Lung microvascular endothelial cell (primary cell): ENCODE measurements around the gene LRRC8D. TPM values are rescaled to one million over a fixed set of nuclear protein-coding genes. Genes with fewer than 3 reads are reported as not detected.
A peak's percentile ranks its signal among the peaks of the same experiment; 100 is the strongest.

Experiments
- DNase-seq, 2 donors: peaks; one replicate each; pipeline versions ENCODE4 v3.0.0 to v3.0.0-alpha.2; 2010; ENCODE audit warnings: low read depth in 2 of 2
- total RNA-seq: library from RNA; depleted of rRNA; stranded (reverse); fragments of >200 nt; gene quantifications from 2 replicates; pipeline ENCODE4 v1.2.1, GENCODE V29; 2014

The LRRC8D gene
- total RNA-seq, 1 donor from 2014 or later: 7.3 TPM

- DNase-seq: peak in 1 of 2 donors; percentile 85
Observed at GRCh38 chr1:89894210-89895201, 73.7 kb downstream of the LRRC8D start.

DNA sequence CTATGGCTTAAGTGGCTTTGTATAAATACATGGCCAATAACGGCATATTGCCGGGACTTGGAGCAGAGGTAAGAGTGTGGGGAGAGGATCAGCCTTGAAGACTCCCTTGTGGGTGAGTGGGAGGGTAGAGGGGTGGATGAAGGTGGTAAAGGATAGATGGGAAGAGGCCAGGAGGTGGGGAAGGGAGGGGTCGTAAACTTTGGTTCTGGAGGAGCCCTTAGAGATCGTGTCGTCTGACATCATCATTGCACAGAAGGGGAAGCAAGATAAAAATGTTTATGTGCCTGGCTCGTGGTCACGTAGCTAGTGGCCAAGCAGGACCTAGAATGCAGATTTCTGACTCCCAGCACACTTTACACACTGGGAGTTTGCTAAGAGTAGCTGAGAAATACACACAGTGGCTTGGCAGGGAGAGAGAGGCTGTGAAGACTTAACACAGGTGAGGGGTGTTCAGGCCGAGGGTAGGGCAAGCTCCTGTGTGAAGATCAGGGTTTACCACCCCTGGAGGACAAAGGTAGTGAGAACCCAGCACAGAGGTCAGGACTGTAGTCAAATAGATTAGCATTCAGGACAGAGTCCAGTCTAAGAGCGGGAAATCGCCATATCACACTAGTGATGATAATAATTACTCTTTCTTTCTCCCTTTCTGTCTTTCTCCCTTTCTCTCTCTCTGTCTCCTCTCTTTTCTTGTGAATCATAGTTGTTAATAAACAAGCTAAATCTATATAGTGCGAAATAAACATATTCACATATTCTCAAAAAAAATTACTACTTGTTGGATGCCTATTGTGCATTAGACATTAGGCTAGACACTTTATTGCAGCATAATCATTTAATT, 75.5 kb downstream of the LRRC8D start:
- no peak for DNase-seq

- DNase-seq: no peak
Observed at GRCh38 chr1:89897347-89898133, 76.7 kb downstream of the LRRC8D start.

- DNase-seq: peak in 1 of 2 donors; percentile 72
Observed at GRCh38 chr1:89898150-89898549, 77.3 kb downstream of the LRRC8D start.

GRCh38 chr1:89898695-89899470, 78.1 kb downstream of the LRRC8D start:
- peak in 1 of 2 donors; percentile 47 for DNase-seq

GRCh38 chr1:89900323-89900722, 79.5 kb downstream of the LRRC8D start:
- DNase-seq: no peak

- DNase-seq: no peak
Observed at GRCh38 chr1:89900791-89901708, 80.2 kb downstream of the LRRC8D start.

DNA sequence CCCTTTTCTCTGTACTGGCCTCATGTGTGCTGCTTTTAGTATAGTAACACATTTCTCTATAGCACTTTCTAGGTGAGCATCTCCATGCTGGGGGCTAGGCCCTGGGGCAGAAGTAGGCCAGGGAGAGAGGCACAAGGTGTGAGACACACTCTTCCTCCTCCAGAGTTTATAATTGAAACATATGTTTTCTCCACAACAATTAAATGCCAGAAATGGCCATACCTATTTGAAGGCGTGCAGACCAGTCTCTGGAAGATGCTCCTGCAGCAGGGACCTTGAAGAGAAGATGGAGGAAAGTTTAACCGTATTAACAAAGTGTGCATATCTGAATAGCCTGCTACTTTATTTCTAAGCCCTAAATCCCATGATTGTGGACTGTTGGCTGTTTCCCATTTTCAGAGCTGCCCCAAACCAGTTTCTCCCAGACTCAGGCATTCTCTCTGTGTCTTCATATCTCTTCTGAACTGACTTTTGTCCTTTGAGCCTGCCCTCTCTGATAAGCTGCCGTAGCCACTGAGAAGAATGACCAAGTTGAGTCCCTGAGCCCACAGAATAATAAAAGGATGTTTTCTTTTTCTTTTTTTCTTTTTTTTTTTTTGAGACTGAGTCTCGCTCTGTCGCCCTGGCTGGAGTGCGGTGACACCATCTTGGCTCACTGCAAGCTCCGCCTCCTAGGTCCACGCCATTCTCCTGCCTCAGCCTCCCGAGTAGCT, 81.3 kb downstream of the LRRC8D start:
- no peak for DNase-seq

DNA sequence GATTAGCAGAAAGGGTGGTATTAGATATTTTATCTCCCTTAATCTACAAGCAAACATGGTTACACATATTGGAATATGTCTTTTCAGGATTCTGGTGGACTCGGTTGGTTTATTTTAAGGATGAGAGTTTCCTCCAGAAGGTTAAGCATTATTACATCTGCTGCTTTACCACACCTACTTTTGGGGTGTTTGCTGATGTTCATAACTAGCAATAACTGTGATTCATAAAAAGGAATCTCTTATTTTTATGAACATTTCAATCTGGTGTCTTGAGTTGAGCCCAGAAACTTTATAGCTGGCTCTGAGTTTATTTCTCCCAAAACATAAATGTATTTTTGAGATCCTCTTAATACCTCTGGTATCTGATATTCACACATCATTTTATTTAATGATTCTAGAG, 82.7 kb downstream of the LRRC8D start:
- no peak for DNase-seq

DNA sequence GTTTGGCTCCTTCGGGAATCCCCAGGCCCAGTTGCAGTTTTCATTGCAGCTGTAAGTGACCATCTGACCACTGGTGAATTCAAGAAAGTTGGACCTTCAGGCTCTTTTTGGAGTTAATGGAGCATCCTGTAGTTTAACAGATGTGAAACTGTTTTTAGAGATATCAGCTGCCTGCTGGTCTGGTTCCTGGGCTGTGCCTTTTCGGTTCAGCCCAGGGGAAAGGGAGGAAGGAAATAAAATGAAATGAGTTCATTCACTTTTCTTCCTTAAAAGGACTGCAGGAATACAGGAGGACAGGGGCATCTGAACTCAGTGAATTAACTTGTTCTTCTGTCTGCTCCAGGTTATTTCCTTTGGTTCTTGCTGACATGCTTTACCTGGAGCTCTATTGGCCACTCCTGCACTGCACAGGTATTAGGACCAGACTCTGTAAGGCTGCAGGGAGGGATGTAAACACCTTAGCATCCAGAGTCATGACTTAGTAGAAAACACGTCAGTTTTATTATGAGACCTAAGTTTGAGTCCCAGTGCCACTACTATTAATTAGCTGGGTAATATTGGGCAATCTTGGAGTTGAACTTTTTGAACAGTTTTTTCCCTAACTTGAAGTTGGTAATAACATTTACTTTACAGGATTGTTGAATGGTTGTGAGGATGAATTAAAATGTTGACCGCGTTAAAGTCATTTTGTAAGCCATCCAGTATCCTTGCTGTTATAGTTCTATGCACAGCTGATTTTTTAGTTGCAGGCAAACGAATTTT, 83.6 kb downstream of the LRRC8D start:
- peak; percentile 64 for DNase-seq

DNA sequence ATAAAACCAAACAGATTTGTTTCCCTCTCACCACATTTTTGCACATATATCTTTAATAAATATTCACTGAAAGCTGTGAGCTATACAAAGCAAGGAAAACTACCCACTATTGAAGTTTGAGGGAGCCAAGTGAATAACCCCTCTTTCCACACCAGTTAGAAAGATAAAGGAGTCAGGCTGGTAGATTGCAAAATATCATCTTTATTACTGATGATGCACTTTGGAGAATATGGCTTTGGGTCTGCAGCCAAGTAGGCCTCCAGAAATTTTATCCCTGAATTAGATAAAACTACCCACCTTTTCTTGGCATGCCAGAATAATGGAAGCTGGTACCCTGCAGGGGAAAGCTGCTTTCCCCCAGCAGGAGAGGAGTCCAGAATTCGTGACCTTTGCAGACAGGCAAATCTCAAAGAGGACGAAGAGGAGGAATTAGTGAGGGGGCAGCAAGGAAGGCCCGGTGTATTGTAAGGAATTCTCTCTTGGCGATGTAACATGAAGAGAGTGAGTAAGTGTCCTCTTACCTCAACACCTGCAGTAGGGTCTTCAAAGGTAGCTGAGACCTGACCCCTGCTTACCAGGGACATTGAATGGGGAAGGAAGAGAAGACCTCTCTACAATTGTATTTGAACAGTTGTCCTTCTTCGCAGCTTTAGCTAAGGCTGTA, 84.7 kb downstream of the LRRC8D start:
- no peak for DNase-seq

GRCh38 chr1:89906088-89906487, 85.3 kb downstream of the LRRC8D start:
- no peak for DNase-seq

- peak; percentile 13 to 80 for DNase-seq
Observed at GRCh38 chr1:89907727-89908212, 86.9 kb downstream of the LRRC8D start.

- DNase-seq: no peak
Observed at GRCh38 chr1:89908273-89908671, 87.4 kb downstream of the LRRC8D start.

GRCh38 chr1:89908672-89909436, 88.0 kb downstream of the LRRC8D start:
- DNase-seq: peak; percentile 44 to 85

- no peak for DNase-seq
Observed at GRCh38 chr1:89910268-89910667, 89.4 kb downstream of the LRRC8D start.

- peak in 1 of 2 donors; percentile 83 for DNase-seq
Observed at GRCh38 chr1:89910780-89911179, 89.9 kb downstream of the LRRC8D start.
